Left colon (tissue), 2 donors: ENCODE measurements around the gene INTS7. TPM values are rescaled to one million over a fixed set of nuclear protein-coding genes. Genes with fewer than 3 reads are reported as not detected.
A peak's percentile ranks its signal among the peaks of the same experiment; 100 is the strongest.
"Not testable (repeated sequence)": the region's sequence is repeated elsewhere in the genome, so short reads cannot be mapped to it uniquely, and the experiment has no call there.

ENCODE experiments used
- ATAC-seq: fragments of 200-7000 bp; cut with Tn5 transposase; one replicate; pipeline ENCODE4 v1.9.1; 2020; ENCODE audit warnings: mild to moderate bottlenecking, moderate library complexity
- DNase-seq, 2 donors: peaks; one replicate each; pipeline ENCODE4 v3.0.0-alpha.2; 2020
- intact Hi-C, 2 donors: fragments of 100-400 bp; cut with DNase I in 1 of 2; cut with micrococcal nuclease in 1 of 2; formaldehyde crosslinking; loops; one replicate each; pipeline versions ENCODE4 v1.11.2 to v1.14.0; 2022; cut with DNase I, micrococcal nuclease
- total RNA-seq, 2 donors: library from RNA; stranded (reverse); fragmentation: NEBNext Ultra II Directional; extraction: Animal tissue kit (Norgen Biotek cat#: 25700); gene quantifications; one replicate each; pipeline ENCODE4 v1.2.1, GENCODE V29; 2021
- donor health status: DM: no; HTN: no; CAD: no.
- donor health status: DM: yes; HTN: yes; CAD: no.

INTS7 gene
- total RNA-seq, 2 donors from 2014 or later = 11.7 to 13.0 TPM

GRCh38 chr1:212002536-212002935 lies 32.8 kb downstream of the INTS7 start:
- no peak for ATAC-seq
- intact Hi-C loops = no loop called here
- DNase-seq = no peak

- ATAC-seq, DNase-seq, intact Hi-C loops: not testable (repeated sequence)
Observed at GRCh38 chr1:211997426-211997825, 37.9 kb downstream of the INTS7 start.

- ATAC-seq = no peak
- DNase-seq = no peak
- intact Hi-C loops = no loop called here
Observed at GRCh38 chr1:211991695-211992094, 43.7 kb downstream of the INTS7 start.

GRCh38 chr1:211986628-211987254 lies 48.6 kb downstream of the INTS7 start:
- DNase-seq (no peak), ATAC-seq (peak; percentile 72)
- intact Hi-C loops = no loop called here

- ATAC-seq = peak; percentile 82
- intact Hi-C loops = no loop called here
- DNase-seq = no peak
Observed at GRCh38 chr1:211985556-211986264, 49.6 kb downstream of the INTS7 start.

- intact Hi-C loops = no loop called here
- ATAC-seq (no peak), DNase-seq (no peak)
Observed at GRCh38 chr1:211978596-211978995, 56.8 kb downstream of the INTS7 start.

GRCh38 chr1:211975152-211975941 lies 60.0 kb downstream of the INTS7 start:
- intact Hi-C loops = no loop called here
- ATAC-seq (no peak), DNase-seq (no peak)

GRCh38 chr1:211973541-211973940 lies 61.8 kb downstream of the INTS7 start:
- DNase-seq = no peak
- intact Hi-C loops = no loop called here

GRCh38 chr1:211968200-211968834 lies 67.0 kb downstream of the INTS7 start:
- no peak for ATAC-seq
- intact Hi-C loops = no loop called here
- DNase-seq = no peak

More at GRCh38 chr1:211973541-211973940, 61.8 kb downstream of the INTS7 start:
- no peak for ATAC-seq

- no peak for ATAC-seq
- intact Hi-C loops = no loop called here
Observed at GRCh38 chr1:211967704-211968103, 67.7 kb downstream of the INTS7 start.

GRCh38 chr1:211965108-211965805 lies 70.1 kb downstream of the INTS7 start:
- intact Hi-C loops = no loop called here
- ATAC-seq (no peak), DNase-seq (no peak)

More at GRCh38 chr1:211967704-211968103, 67.7 kb downstream of the INTS7 start:
- DNase-seq = no peak

GRCh38 chr1:211959680-211960079 lies 75.7 kb downstream of the INTS7 start:
- DNase-seq (no peak), ATAC-seq (no peak)
- intact Hi-C loops = no loop called here

GRCh38 chr1:211959221-211959620 lies 76.1 kb downstream of the INTS7 start:
- DNase-seq = no peak
- ATAC-seq = no peak
- intact Hi-C loops = no loop called here

- DNase-seq, intact Hi-C loops, ATAC-seq: not testable (repeated sequence)
Observed at GRCh38 chr1:211954028-211954427, 81.3 kb downstream of the INTS7 start.

GRCh38 chr1:211953543-211953942 lies 81.8 kb downstream of the INTS7 start:
- ATAC-seq, intact Hi-C loops: not testable (repeated sequence)

GRCh38 chr1:211952299-211952698 lies 83.1 kb downstream of the INTS7 start:
- DNase-seq (no peak), ATAC-seq (peak; percentile 65)
- intact Hi-C loops = no loop called here

More at GRCh38 chr1:211953543-211953942, 81.8 kb downstream of the INTS7 start:
- DNase-seq = not testable (repeated sequence)

GRCh38 chr1:211951856-211952255 lies 83.5 kb downstream of the INTS7 start:
- intact Hi-C loops = no loop called here
- ATAC-seq = peak; percentile 93
- no peak for DNase-seq

GRCh38 chr1:211948377-211948776 lies 87.0 kb downstream of the INTS7 start:
- no peak for ATAC-seq
- intact Hi-C loops = loop anchor here in 1 of 2 donors (10.0 kb wide), 1 partner anchor 244 kb away; no protein-coding TSS in a partner anchor
- no peak for DNase-seq
